HG02571 (cell line): ENCODE results near the gene PDZD4.
"Not testable (repeated sequence)": the region's sequence is repeated elsewhere in the genome, so short reads cannot be mapped to it uniquely, and the experiment has no call there.

Experiments
- ATAC-seq: cut with Tn5 transposase; IDR thresholded peaks from one replicate; pipeline ENCODE4 v1.9.1; 2021; ENCODE audit warnings: mild to moderate bottlenecking, moderate library complexity; ENCODE audit not compliant: unreplicated experiment

PDZD4 gene

GRCh38 chrX:153836921-153837320 is 6.6 kb upstream of the PDZD4 start:
- no peak for ATAC-seq

GRCh38 chrX:153832728-153833127 is 2.4 kb upstream of the PDZD4 start:
- no peak for ATAC-seq

- ATAC-seq = no peak
These were observed 1.2 kb upstream of the PDZD4 start for GRCh38 chrX:153831429-153832150.

GRCh38 chrX:153830640-153831428 is 490 bp upstream of the PDZD4 start:
- ATAC-seq = no peak

GRCh38 chrX:153829549-153829798 is 870 bp downstream of the PDZD4 start:
- no peak for ATAC-seq

- ATAC-seq = no peak
These were observed 1.4 kb downstream of the PDZD4 start for GRCh38 chrX:153828723-153829548.

- no peak for ATAC-seq
These were observed 2.0 kb downstream of the PDZD4 start for GRCh38 chrX:153828308-153828707.

GRCh38 chrX:153827903-153828302 is 2.4 kb downstream of the PDZD4 start:
- ATAC-seq = no peak

GRCh38 chrX:153827016-153827415 is 3.3 kb downstream of the PDZD4 start:
- no peak for ATAC-seq

GRCh38 chrX:153825042-153825441 is 5.3 kb downstream of the PDZD4 start:
- no peak for ATAC-seq

GRCh38 chrX:153824348-153824747 is 6.0 kb downstream of the PDZD4 start:
- no peak for ATAC-seq

GRCh38 chrX:153821066-153821465 is 9.3 kb downstream of the PDZD4 start:
- no peak for ATAC-seq

- no peak for ATAC-seq
These were observed 9.7 kb downstream of the PDZD4 start for GRCh38 chrX:153820601-153821000.

- no peak for ATAC-seq
These were observed 10.8 kb downstream of the PDZD4 start for GRCh38 chrX:153819384-153820040.

GRCh38 chrX:153818571-153819383 is 11.6 kb downstream of the PDZD4 start:
- ATAC-seq = no peak

GRCh38 chrX:153818064-153818463 is 12.3 kb downstream of the PDZD4 start:
- ATAC-seq = not testable (repeated sequence)

GRCh38 chrX:153816831-153817690 is 13.3 kb downstream of the PDZD4 start:
- no peak for ATAC-seq

GRCh38 chrX:153814591-153815315 is 15.6 kb downstream of the PDZD4 start:
- ATAC-seq = no peak

GRCh38 chrX:153813161-153813560 is 17.2 kb downstream of the PDZD4 start:
- ATAC-seq = no peak
